ENCODE data around the gene AUTS2.

AUTS2 gene

DNA sequence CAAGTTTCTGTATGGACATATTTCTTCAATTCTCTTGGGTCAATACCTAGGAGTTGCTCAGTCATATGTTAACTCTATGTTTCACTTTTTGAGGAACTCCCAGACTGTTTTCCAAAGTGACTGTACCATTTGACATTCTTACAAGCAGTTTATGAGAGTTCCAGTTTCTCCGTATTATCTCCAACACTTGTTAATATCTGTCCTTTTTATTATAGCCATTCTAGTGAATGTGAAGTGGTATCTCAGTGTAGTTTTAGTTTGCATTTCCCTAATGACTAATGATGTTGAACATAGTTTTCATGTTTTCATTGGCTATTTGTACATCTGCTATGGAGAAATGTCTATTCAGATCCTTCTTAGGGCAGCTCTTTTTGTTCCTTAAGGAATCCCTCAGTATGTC, 1002.7 kb downstream of the AUTS2 start:
- Histone ChIP-seq H3K27ac (no peak overlapping the region), H3K9me3 (no peaks in the 10 kb centered on the region), H3K4me3 (ENCODE audit: low read depth in 1 of 2, low read length in 1 of 2) (no peak overlapping the region), H3K36me3 (no peaks in the 10 kb centered on the region), H3K27me3 (peaks cover 30% of the 10 kb centered on the region), H3K4me1 (ENCODE audit: control insufficient read depth in 1 of 2, insufficient read depth in 1 of 2, low read depth in 1 of 2, low read length in 1 of 2) (no peaks in the 10 kb centered on the region)
- TF ChIP-seq, protein P1, sequence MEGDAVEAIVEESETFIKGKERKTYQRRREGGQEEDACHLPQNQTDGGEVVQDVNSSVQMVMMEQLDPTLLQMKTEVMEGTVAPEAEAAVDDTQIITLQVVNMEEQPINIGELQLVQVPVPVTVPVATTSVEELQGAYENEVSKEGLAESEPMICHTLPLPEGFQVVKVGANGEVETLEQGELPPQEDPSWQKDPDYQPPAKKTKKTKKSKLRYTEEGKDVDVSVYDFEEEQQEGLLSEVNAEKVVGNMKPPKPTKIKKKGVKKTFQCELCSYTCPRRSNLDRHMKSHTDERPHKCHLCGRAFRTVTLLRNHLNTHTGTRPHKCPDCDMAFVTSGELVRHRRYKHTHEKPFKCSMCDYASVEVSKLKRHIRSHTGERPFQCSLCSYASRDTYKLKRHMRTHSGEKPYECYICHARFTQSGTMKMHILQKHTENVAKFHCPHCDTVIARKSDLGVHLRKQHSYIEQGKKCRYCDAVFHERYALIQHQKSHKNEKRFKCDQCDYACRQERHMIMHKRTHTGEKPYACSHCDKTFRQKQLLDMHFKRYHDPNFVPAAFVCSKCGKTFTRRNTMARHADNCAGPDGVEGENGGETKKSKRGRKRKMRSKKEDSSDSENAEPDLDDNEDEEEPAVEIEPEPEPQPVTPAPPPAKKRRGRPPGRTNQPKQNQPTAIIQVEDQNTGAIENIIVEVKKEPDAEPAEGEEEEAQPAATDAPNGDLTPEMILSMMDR (IDR thresholded peaks at IDR 0.05): no peak

DNA sequence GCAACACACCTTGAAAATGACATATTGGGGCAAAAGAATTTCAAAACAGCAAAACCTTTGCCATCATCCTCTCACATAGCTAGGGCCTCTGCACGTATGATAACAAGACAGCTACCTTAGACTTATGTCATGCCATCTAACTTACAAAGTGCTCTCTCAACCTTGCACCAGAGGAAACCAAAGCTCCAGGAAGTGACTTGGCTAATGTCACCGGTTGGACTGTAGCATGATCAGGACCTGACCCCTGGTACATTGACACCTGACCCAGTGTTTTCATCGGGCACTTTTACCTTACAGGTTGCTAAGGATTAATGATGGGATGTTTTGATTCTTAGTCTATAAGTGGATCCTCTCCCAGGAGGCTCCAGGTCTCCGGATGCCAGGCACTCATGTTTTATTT, 1003.8 kb downstream of the AUTS2 start:
- peaks cover 19% of the 10 kb centered on the region for H3K27me3 ChIP-seq
- H3K27ac ChIP-seq: no peak overlapping the region
- H3K4me3 ChIP-seq (ENCODE audit: low read depth in 1 of 2, low read length in 1 of 2): no peak overlapping the region
- TF ChIP-seq, protein P1 (IDR thresholded peaks at IDR 0.05): no peak
- no peaks in the 10 kb centered on the region for H3K4me1 ChIP-seq (ENCODE audit: control insufficient read depth in 1 of 2, insufficient read depth in 1 of 2, low read depth in 1 of 2, low read length in 1 of 2)
- H3K9me3 ChIP-seq: no peaks in the 10 kb centered on the region
- no peaks in the 10 kb centered on the region for H3K36me3 ChIP-seq

DNA sequence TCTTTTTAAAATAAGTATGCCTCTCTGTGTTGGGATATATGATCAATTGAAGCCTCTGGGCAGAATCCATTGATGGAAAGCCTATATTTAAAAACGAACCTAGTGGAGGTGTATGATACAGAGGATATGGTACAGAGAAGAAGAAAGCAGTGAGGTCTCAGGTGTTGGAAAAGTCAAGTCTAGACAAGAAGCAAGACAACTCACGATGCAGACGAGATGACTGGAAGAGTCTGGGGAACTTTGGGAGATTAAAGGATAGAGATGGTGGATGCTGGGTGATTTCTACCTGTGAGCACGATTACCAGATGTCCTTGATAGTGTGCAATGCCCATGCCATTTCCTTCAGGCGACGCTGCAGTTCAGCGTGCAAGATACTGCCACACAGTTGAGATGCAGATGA, 1009.0 kb downstream of the AUTS2 start:
- H3K4me3 ChIP-seq (ENCODE audit: low read depth in 1 of 2, low read length in 1 of 2): no peak overlapping the region
- no peaks in the 10 kb centered on the region for H3K9me3 ChIP-seq
- no peaks in the 10 kb centered on the region for H3K36me3 ChIP-seq
- TF ChIP-seq, protein P1 (IDR thresholded peaks at IDR 0.05): no peak
- H3K4me1 ChIP-seq (ENCODE audit: control insufficient read depth in 1 of 2, insufficient read depth in 1 of 2, low read depth in 1 of 2, low read length in 1 of 2): no peaks in the 10 kb centered on the region
- H3K27ac ChIP-seq: no peak overlapping the region
- H3K27me3 ChIP-seq: no peaks in the 10 kb centered on the region

DNA sequence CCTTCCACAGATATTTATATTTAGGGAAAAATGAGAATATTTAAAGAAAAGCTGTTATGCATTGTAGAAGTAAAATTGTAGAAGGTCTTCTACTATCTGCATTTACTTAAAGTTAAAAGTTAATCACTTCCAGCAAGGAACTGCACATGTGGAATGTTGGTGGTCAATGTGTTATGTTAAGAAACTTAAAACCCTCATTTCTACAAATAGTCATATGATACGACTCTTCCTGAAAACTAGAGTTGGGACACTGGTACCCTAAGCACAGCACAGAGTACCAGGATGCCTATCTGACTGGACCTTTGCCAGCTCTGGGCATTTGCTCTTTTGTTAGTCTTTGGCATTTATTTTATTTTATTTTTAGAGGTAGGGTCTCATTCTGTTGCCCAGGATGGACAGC, 1009.5 kb downstream of the AUTS2 start:
- H3K9me3 ChIP-seq: no peaks in the 10 kb centered on the region
- H3K27ac ChIP-seq: no peak overlapping the region
- no peaks in the 10 kb centered on the region for H3K36me3 ChIP-seq
- H3K4me1 ChIP-seq (ENCODE audit: control insufficient read depth in 1 of 2, insufficient read depth in 1 of 2, low read depth in 1 of 2, low read length in 1 of 2): no peaks in the 10 kb centered on the region
- H3K27me3 ChIP-seq: no peaks in the 10 kb centered on the region
- TF ChIP-seq, protein P1 (IDR thresholded peaks at IDR 0.05): no peak
- no peak overlapping the region for H3K4me3 ChIP-seq (ENCODE audit: low read depth in 1 of 2, low read length in 1 of 2)

DNA sequence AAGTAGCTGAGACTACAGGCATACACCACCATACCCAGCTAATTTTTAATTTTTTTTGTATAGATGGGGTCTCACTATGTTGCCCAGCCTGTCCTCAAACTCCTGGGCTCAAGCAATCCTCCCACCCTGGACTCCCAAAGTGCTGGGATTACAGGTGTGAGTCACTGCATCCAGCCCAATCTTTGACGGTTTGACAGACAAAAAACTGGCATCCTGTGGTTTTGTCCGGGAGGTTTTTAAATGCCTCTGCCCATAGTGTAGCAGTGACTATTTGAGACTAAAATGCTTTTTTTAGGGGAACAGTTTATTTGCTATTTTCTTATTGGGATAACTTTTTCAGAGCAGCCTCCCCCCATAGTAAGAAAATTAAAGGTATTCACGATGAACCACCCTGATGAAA, 1010.0 kb downstream of the AUTS2 start:
- no peaks in the 10 kb centered on the region for H3K4me1 ChIP-seq (ENCODE audit: control insufficient read depth in 1 of 2, insufficient read depth in 1 of 2, low read depth in 1 of 2, low read length in 1 of 2)
- H3K36me3 ChIP-seq: no peaks in the 10 kb centered on the region
- H3K4me3 ChIP-seq (ENCODE audit: low read depth in 1 of 2, low read length in 1 of 2): no peak overlapping the region
- H3K27me3 ChIP-seq: no peaks in the 10 kb centered on the region
- no peak overlapping the region for H3K27ac ChIP-seq
- H3K9me3 ChIP-seq: no peaks in the 10 kb centered on the region
- TF ChIP-seq, protein P1 (IDR thresholded peaks at IDR 0.05): no peak

DNA sequence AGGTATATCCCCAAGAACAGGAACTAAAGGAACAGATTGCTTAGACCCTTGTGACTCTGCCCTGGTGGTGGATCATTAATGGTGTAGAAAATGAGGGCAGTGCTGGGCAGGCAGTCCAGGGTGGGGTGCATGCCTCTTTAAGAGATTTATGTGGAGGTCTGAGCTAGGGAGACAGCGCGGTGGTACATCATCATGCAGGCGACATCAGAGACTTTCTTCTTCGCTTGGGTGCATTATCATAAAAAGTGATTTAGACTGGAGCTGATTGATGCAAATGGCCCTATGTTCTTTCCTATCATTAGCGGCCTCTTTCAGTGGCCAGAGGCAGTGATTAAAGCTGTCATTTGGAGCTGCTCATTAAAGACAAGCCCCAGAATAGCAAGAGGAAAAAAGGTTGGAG, 1014.5 kb downstream of the AUTS2 start:
- no peaks in the 10 kb centered on the region for H3K36me3 ChIP-seq
- H3K4me1 ChIP-seq (ENCODE audit: control insufficient read depth in 1 of 2, insufficient read depth in 1 of 2, low read depth in 1 of 2, low read length in 1 of 2): no peaks in the 10 kb centered on the region
- no peak overlapping the region for H3K27ac ChIP-seq
- no peaks in the 10 kb centered on the region for H3K27me3 ChIP-seq
- no peak overlapping the region for H3K4me3 ChIP-seq (ENCODE audit: low read depth in 1 of 2, low read length in 1 of 2)
- no peaks in the 10 kb centered on the region for H3K9me3 ChIP-seq
- TF ChIP-seq, protein P1 (IDR thresholded peaks at IDR 0.05): no peak

Measured in neutrophil (primary cell).